Measurements from ENCODE around the gene BAHCC1. TPM values are rescaled to one million over a fixed set of nuclear protein-coding genes. Genes with fewer than 3 reads are reported as not detected.

Gene BAHCC1
- total and polyA plus RNA-seq, 2 of the 4 experiments (the other 2 are of a cell fraction) = 0.36 to 7.8 TPM

GRCh38 chr17:81457917-81458555 is 62.8 kb downstream of the BAHCC1 start:
- ChIA-PET CTCF (no interaction called here), POLR2A (ENCODE audit: unreplicated experiment) (no interaction called here)
- no peak for TF ChIP-seq MAZ (IDR thresholded peaks at IDR 0.05; ENCODE audit: borderline replicate concordance, low read depth, low read length)
- TF ChIP-seq CTCF (conservative IDR thresholded peaks at IDR 0.05; ENCODE audit: low read depth, low read length) = no peak
- TF ChIP-seq BHLHE40 (IDR thresholded peaks at IDR 0.05; ENCODE audit: low read depth, low read length) = no peak
- TF ChIP-seq, protein P1, sequence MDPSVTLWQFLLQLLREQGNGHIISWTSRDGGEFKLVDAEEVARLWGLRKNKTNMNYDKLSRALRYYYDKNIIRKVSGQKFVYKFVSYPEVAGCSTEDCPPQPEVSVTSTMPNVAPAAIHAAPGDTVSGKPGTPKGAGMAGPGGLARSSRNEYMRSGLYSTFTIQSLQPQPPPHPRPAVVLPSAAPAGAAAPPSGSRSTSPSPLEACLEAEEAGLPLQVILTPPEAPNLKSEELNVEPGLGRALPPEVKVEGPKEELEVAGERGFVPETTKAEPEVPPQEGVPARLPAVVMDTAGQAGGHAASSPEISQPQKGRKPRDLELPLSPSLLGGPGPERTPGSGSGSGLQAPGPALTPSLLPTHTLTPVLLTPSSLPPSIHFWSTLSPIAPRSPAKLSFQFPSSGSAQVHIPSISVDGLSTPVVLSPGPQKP (IDR thresholded peaks at IDR 0.05; ENCODE audit: borderline replicate concordance, low read depth, low read length) = no peak
- no peak for TF ChIP-seq RFX5 (IDR thresholded peaks at IDR 0.05; ENCODE audit: low read depth, low read length)
- TF ChIP-seq RCOR1 (IDR thresholded peaks at IDR 0.05; ENCODE audit: insufficient replicate concordance, low read length) = no peak
- TF ChIP-seq MXI1 (IDR thresholded peaks at IDR 0.05; ENCODE audit: borderline replicate concordance, low read depth, low read length) = no peak
- TF ChIP-seq MAFK (IDR thresholded peaks at IDR 0.05; ENCODE audit: low read depth, low read length) = no peak
- no peak for TF ChIP-seq POLR2A (IDR thresholded peaks at IDR 0.05; ENCODE audit: low read depth, low read length)
- no peak for TF ChIP-seq FOS (IDR thresholded peaks at IDR 0.05; ENCODE audit: low read depth, low read length)
- TF ChIP-seq RAD21 (IDR thresholded peaks at IDR 0.05; ENCODE audit: low read length) = no peak
- TF ChIP-seq NFE2L2 (IDR thresholded peaks at IDR 0.05; ENCODE audit: low read depth, low read length) = no peak
- TF ChIP-seq, protein P2, sequence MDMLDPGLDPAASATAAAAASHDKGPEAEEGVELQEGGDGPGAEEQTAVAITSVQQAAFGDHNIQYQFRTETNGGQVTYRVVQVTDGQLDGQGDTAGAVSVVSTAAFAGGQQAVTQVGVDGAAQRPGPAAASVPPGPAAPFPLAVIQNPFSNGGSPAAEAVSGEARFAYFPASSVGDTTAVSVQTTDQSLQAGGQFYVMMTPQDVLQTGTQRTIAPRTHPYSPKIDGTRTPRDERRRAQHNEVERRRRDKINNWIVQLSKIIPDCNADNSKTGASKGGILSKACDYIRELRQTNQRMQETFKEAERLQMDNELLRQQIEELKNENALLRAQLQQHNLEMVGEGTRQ (IDR thresholded peaks at IDR 0.05; ENCODE audit: low read depth, low read length) = no peak
- TF ChIP-seq CEBPB (IDR thresholded peaks at IDR 0.05; ENCODE audit: low read depth, low read length) = no peak
- Histone ChIP-seq H2AK5ac (ENCODE audit: low read depth, low read length) (no peak overlapping the region), H2BK15ac (ENCODE audit: low read depth, low read length) (no peak overlapping the region), H2AFZ (replicated peaks; ENCODE audit: low read length, poor library complexity) (no peak overlapping the region), H3K79me1 (ENCODE audit: low read depth in 1 of 2, low read length in 2 of 2) (no peaks in the 10 kb centered on the region), H3K4ac (ENCODE audit: low read depth, low read length) (no peak overlapping the region), H3K9me3 (ENCODE audit: control insufficient read depth, insufficient read depth, low read length) (no peaks in the 10 kb centered on the region), H3K4me2 (ENCODE audit: low read depth, low read length) (no peak overlapping the region), H4K8ac (ENCODE audit: low read depth in 2 of 2, low read length in 2 of 2) (no peak overlapping the region), H3K4me1 (ENCODE audit: control insufficient read depth, insufficient read depth, low read length) (no peaks in the 10 kb centered on the region), H3K27me3 (ENCODE audit: control insufficient read depth, insufficient read depth, low read length) (no peaks in the 10 kb centered on the region), H2BK5ac (ENCODE audit: low read depth, low read length, poor library complexity, severe bottlenecking) (no peak overlapping the region), H2BK120ac (ENCODE audit: low read depth, low read length) (no peak overlapping the region), H3K27ac (ENCODE audit: insufficient read depth, low read length) (no peak overlapping the region), H2BK20ac (ENCODE audit: low read depth, low read length) (no peak overlapping the region), H4K20me1 (ENCODE audit: insufficient read depth, low read length) (no peaks in the 10 kb centered on the region), H3K9me1 (ENCODE audit: insufficient read depth, low read length) (no peaks in the 10 kb centered on the region), H3K14ac (replicated peaks; ENCODE audit: low read depth, low read length) (no peak overlapping the region), H3K9ac (ENCODE audit: low read depth, low read length) (no peak overlapping the region), H3K23ac (ENCODE audit: low read depth, low read length) (no peak overlapping the region), H3K4me3 (ENCODE audit: insufficient read depth, low read depth, low read length) (no peak overlapping the region), H3K18ac (ENCODE audit: low read depth, low read length) (no peak overlapping the region), H3K36me3 (ENCODE audit: control insufficient read depth, insufficient read depth, low read length) (peaks cover 36% of the 10 kb centered on the region), H2AK9ac (replicated peaks; ENCODE audit: low read depth, low read length, poor library complexity) (no peak overlapping the region), H3K56ac (ENCODE audit: extremely low read depth, insufficient read depth, low read length) (no peak overlapping the region), H4K91ac (ENCODE audit: insufficient read depth, low read depth, low read length) (no peak overlapping the region), H4K5ac (ENCODE audit: low read depth, low read length) (no peak overlapping the region)
- in situ Hi-C loops (cut with MboI; ENCODE audit: low sequenced_read_pairs) = no loop called here
- intact Hi-C loops (cut with micrococcal nuclease) = no loop called here
- ATAC-seq (ENCODE audit: low read depth) (no peak), DNase-seq (no peak)
- no TSS peak for BruUV-seq (replicated peaks)
- dilution Hi-C loops (cut with HindIII; ENCODE audit: low sequenced_read_pairs, unreplicated experiment) = no loop called here
- 93% methylated on average over 8 of the region's 25 CpGs; no CpG with 5 or more reads in 1 of the 2 experiments for WGBS, 2 experiments (ENCODE audit: extremely low coverage in 2 of 2, insufficient read length in 1 of 2)
